Liver (tissue), 9 donors: ENCODE data around the gene KHNYN. TPM values are rescaled to one million over a fixed set of nuclear protein-coding genes. Genes with fewer than 3 reads are reported as not detected.

Source experiments
- DNase-seq: peaks from one replicate; pipeline ENCODE4 v3.0.0-alpha.2; 2017; ENCODE audit warnings: low spot score
- H3K27ac ChIP-seq, 2 donors: one replicate each; pipeline ENCODE4 v1.7.0; 2013; ENCODE audit warnings: inconsistent platforms in 2 of 2, low read length in 2 of 2, control low read depth in 1 of 2, low read depth in 1 of 2, mild to moderate bottlenecking in 1 of 2
- H3K27me3 ChIP-seq, 4 donors: one replicate each; pipeline versions ENCODE4 v1.6.1 to v1.7.0; 2013; ENCODE audit warnings: low read length in 3 of 4, inconsistent platforms in 1 of 4, mild to moderate bottlenecking in 1 of 4, moderate library complexity in 1 of 4; ENCODE audit not compliant: control insufficient read depth in 4 of 4, insufficient read depth in 4 of 4
- H3K36me3 ChIP-seq, 4 donors: one replicate each; pipeline versions ENCODE4 v1.6.1 to v1.7.0; 2013; ENCODE audit warnings: low read length in 3 of 4, mild to moderate bottlenecking in 3 of 4, low read depth in 1 of 4, moderate library complexity in 1 of 4; ENCODE audit not compliant: control insufficient read depth in 4 of 4, insufficient read depth in 3 of 4
- H3K4me1 ChIP-seq, 4 donors: one replicate each; pipeline versions ENCODE4 v1.6.1 to v1.7.0; 2013; ENCODE audit warnings: low read length in 3 of 4, mild to moderate bottlenecking in 3 of 4, moderate library complexity in 1 of 4; ENCODE audit not compliant: control insufficient read depth in 4 of 4, insufficient read depth in 4 of 4
- H3K4me3 ChIP-seq, 3 donors: one replicate each; pipeline versions ENCODE4 v1.6.1 to v1.7.0; 2013; ENCODE audit warnings: low read length in 3 of 3, control low read depth in 1 of 3, low read depth in 1 of 3, mild to moderate bottlenecking in 1 of 3
- H3K9ac ChIP-seq, 2 donors: one replicate each; pipeline ENCODE4 v1.7.0; 2013; ENCODE audit warnings: low read length in 2 of 2, mild to moderate bottlenecking in 2 of 2, moderate library complexity in 2 of 2, control low read depth in 1 of 2, low read depth in 1 of 2
- H3K9me3 ChIP-seq, 4 donors: one replicate each; pipeline versions ENCODE4 v1.6.1 to v1.7.0; 2013; ENCODE audit warnings: low read length in 3 of 4; ENCODE audit not compliant: control insufficient read depth in 4 of 4
- EGR1 ChIP-seq, 2 donors: IDR thresholded peaks; 2 replicates each; pipeline ENCODE4 v1.6.1; 2016 to 2018; ENCODE audit warnings: antibody characterized with exemption in 2 of 2, low read depth in 2 of 2
- FOXA1 ChIP-seq: IDR thresholded peaks from 2 replicates; pipeline ENCODE4 v1.6.1; 2016; ENCODE audit warnings: antibody characterized with exemption
- FOXA2 ChIP-seq: IDR thresholded peaks from 2 replicates; pipeline ENCODE4 v1.6.1; 2016; ENCODE audit warnings: antibody characterized with exemption
- GABPA ChIP-seq, 2 donors: IDR thresholded peaks in 1 of 2; conservative IDR thresholded peaks in 1 of 2; 2 replicates each; pipeline ENCODE4 v1.6.1; 2016; ENCODE audit warnings: antibody characterized with exemption in 2 of 2, mild to moderate bottlenecking in 1 of 2, moderate library complexity in 1 of 2
- HNF4A ChIP-seq, 2 donors: conservative IDR thresholded peaks; 2 replicates each; pipeline ENCODE4 v1.6.1; 2016; ENCODE audit warnings: antibody characterized with exemption in 2 of 2, mild to moderate bottlenecking in 2 of 2
- HNF4G ChIP-seq: IDR thresholded peaks from 2 replicates; pipeline ENCODE4 v1.6.1; 2016; ENCODE audit warnings: antibody characterized with exemption
- JUND ChIP-seq, 2 donors: IDR thresholded peaks; 2 replicates each; pipeline ENCODE4 v1.6.1; 2016; ENCODE audit warnings: antibody characterized with exemption in 2 of 2
- NR2F2 ChIP-seq: IDR thresholded peaks from 2 replicates; pipeline ENCODE4 v1.6.1; 2016; ENCODE audit warnings: antibody characterized with exemption
- RAD21 ChIP-seq, 2 donors: IDR thresholded peaks; 2 replicates each; pipeline ENCODE4 v1.6.1; 2016; ENCODE audit warnings: antibody characterized with exemption in 2 of 2, mild to moderate bottlenecking in 2 of 2
- RXRA ChIP-seq, 2 donors: IDR thresholded peaks; 2 replicates each; pipeline ENCODE4 v1.6.1; 2017 to 2018; ENCODE audit warnings: antibody characterized with exemption in 2 of 2, mild to moderate bottlenecking in 1 of 2
- SP1 ChIP-seq: IDR thresholded peaks from 2 replicates; pipeline ENCODE4 v1.6.1; 2018; ENCODE audit warnings: antibody characterized with exemption, mild to moderate bottlenecking
- TAF1 ChIP-seq: conservative IDR thresholded peaks from 2 replicates; pipeline ENCODE4 v1.6.1; 2016; ENCODE audit warnings: antibody characterized with exemption, mild to moderate bottlenecking
- YY1 ChIP-seq: IDR thresholded peaks from 2 replicates; pipeline ENCODE4 v1.6.1; 2016; ENCODE audit warnings: antibody characterized with exemption, mild to moderate bottlenecking
- WGBS: extraction: QIAGEN DNeasy Blood & Tissue Kit; methylation state at CpG from one replicate; pipeline ENCODE4 v1.1.7; 2013; 5-methylcytosine and 5-hydroxymethylcytosine counted together
- polyA plus RNA-seq, 2 donors: library from polyadenylated mRNA; stranded (reverse) in 1 of 2; unstranded in 1 of 2; fragments of 200-250 nt in 1 of 2; fragments of >200 nt in 1 of 2; fragmentation: Nextera tagmentation in 1 of 2; extraction: Ambion mirVana in 1 of 2; gene quantifications; one replicate each; pipeline versions ENCODE4 v1.2.1 to v1.2.3, GENCODE V29; 2013 to 2015
- total RNA-seq, 2 donors: library from RNA; depleted of rRNA; stranded (reverse); fragments of >200 nt; gene quantifications; one replicate each; pipeline ENCODE4 v1.2.3, GENCODE V29; 2014
- TF ChIP-seq, protein P1 (sequence below): fragments of 150-350 bp; IDR thresholded peaks from 2 replicates; pipeline ENCODE4 v1.5.1; 2017; ENCODE audit warnings: improper control_type of control experiment, low read depth, low read length; ENCODE audit not compliant: missing input control
- TF ChIP-seq, protein P2 (sequence below): IDR thresholded peaks from 2 replicates; pipeline ENCODE4 v1.6.1; 2016; ENCODE audit warnings: antibody characterized with exemption
- TF ChIP-seq, protein P3 (sequence below): IDR thresholded peaks from 2 replicates; pipeline ENCODE4 v1.6.1; 2016; ENCODE audit warnings: antibody characterized with exemption
- TF ChIP-seq, protein P4 (sequence below): IDR thresholded peaks from 2 replicates; pipeline ENCODE4 v1.6.1; 2016; ENCODE audit warnings: antibody characterized with exemption
- TF ChIP-seq, protein P5 (sequence below): IDR thresholded peaks from 2 replicates; pipeline ENCODE4 v1.6.1; 2016; ENCODE audit warnings: antibody characterized with exemption, mild to moderate bottlenecking
- donor health status: healthy.
- donor health status: healthy.
- donor health status: healthy.
- donor health status: healthy.
- donor health status: healthy.

KHNYN gene
- total and polyA plus RNA-seq, 4 donors: 3.0 to 40.3 (median 24.6) TPM

DNA sequence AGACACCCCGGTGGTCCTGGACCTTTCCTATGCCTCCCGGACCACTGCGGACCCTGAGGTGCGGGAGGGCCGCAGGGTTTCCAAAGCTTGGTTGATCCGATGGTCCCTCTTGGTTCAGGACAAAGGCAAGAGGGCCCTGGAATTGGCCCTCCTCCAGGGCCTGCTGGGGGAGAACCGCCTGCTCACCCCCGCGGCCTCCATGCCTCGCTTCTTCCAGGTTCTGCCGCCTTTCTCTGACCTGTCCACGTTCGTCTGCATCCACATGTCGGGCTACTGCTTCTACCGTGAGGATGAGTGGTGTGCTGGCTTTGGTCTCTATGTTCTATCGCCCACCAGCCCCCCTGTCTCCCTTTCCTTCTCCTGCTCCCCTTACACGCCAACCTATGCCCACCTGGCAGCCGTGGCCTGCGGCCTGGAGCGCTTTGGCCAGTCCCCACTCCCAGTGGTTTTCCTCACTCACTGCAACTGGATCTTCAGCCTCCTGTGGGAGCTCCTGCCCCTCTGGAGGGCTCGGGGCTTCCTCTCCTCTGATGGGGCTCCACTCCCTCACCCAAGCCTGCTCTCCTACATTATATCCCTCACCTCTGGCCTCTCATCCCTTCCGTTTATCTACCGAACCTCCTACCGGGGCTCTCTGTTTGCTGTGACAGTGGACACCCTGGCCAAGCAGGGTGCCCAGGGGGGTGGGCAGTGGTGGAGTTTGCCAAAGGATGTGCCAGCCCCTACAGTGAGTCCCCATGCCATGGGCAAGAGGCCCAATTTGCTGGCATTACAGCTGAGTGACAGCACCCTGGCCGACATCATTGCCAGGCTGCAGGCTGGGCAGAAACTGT, 14.1 kb upstream of the KHNYN start:
- Histone ChIP-seq H3K36me3 (peaks cover 0 to 9% (median 3%) of the 10 kb centered on the region in 4 donors), H3K4me1 (peaks cover 0 to 16% (median 7%) of the 10 kb centered on the region in 4 donors), H3K9me3 (no peaks in the 10 kb centered on the region), H3K4me3 (no peak overlapping the region), H3K27ac (no peak overlapping the region), H3K9ac (no peak overlapping the region), H3K27me3 (no peaks in the 10 kb centered on the region)
- 93% methylated on average over 25 of the region's 25 CpGs for WGBS
- DNase-seq: no peak
- TF ChIP-seq RXRA (IDR thresholded peaks at IDR 0.05) (no peak), TAF1 (no peak), RAD21 (IDR thresholded peaks at IDR 0.05) (no peak), SP1 (no peak), FOXA1 (no peak), YY1 (no peak), FOXA2 (no peak), NR2F2 (no peak), GABPA (IDR thresholded peaks at IDR 0.05 in 1 of 2, conservative IDR thresholded peaks at IDR 0.05 in 1 of 2) (no peak), HNF4A (conservative IDR thresholded peaks at IDR 0.05) (no peak), JUND (IDR thresholded peaks at IDR 0.05) (no peak), EGR1 (IDR thresholded peaks at IDR 0.05; ENCODE audit: low read depth in 2 of 2) (no peak), HNF4G (no peak)
- TF ChIP-seq, protein P1, sequence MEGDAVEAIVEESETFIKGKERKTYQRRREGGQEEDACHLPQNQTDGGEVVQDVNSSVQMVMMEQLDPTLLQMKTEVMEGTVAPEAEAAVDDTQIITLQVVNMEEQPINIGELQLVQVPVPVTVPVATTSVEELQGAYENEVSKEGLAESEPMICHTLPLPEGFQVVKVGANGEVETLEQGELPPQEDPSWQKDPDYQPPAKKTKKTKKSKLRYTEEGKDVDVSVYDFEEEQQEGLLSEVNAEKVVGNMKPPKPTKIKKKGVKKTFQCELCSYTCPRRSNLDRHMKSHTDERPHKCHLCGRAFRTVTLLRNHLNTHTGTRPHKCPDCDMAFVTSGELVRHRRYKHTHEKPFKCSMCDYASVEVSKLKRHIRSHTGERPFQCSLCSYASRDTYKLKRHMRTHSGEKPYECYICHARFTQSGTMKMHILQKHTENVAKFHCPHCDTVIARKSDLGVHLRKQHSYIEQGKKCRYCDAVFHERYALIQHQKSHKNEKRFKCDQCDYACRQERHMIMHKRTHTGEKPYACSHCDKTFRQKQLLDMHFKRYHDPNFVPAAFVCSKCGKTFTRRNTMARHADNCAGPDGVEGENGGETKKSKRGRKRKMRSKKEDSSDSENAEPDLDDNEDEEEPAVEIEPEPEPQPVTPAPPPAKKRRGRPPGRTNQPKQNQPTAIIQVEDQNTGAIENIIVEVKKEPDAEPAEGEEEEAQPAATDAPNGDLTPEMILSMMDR: no peak
- TF ChIP-seq, protein P2, sequence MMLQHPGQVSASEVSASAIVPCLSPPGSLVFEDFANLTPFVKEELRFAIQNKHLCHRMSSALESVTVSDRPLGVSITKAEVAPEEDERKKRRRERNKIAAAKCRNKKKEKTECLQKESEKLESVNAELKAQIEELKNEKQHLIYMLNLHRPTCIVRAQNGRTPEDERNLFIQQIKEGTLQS: no peak
- TF ChIP-seq, protein P3, sequence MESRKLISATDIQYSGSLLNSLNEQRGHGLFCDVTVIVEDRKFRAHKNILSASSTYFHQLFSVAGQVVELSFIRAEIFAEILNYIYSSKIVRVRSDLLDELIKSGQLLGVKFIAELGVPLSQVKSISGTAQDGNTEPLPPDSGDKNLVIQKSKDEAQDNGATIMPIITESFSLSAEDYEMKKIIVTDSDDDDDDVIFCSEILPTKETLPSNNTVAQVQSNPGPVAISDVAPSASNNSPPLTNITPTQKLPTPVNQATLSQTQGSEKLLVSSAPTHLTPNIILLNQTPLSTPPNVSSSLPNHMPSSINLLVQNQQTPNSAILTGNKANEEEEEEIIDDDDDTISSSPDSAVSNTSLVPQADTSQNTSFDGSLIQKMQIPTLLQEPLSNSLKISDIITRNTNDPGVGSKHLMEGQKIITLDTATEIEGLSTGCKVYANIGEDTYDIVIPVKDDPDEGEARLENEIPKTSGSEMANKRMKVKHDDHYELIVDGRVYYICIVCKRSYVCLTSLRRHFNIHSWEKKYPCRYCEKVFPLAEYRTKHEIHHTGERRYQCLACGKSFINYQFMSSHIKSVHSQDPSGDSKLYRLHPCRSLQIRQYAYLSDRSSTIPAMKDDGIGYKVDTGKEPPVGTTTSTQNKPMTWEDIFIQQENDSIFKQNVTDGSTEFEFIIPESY: no peak
- TF ChIP-seq, protein P4, sequence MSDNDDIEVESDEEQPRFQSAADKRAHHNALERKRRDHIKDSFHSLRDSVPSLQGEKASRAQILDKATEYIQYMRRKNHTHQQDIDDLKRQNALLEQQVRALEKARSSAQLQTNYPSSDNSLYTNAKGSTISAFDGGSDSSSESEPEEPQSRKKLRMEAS: no peak
- TF ChIP-seq, protein P5, sequence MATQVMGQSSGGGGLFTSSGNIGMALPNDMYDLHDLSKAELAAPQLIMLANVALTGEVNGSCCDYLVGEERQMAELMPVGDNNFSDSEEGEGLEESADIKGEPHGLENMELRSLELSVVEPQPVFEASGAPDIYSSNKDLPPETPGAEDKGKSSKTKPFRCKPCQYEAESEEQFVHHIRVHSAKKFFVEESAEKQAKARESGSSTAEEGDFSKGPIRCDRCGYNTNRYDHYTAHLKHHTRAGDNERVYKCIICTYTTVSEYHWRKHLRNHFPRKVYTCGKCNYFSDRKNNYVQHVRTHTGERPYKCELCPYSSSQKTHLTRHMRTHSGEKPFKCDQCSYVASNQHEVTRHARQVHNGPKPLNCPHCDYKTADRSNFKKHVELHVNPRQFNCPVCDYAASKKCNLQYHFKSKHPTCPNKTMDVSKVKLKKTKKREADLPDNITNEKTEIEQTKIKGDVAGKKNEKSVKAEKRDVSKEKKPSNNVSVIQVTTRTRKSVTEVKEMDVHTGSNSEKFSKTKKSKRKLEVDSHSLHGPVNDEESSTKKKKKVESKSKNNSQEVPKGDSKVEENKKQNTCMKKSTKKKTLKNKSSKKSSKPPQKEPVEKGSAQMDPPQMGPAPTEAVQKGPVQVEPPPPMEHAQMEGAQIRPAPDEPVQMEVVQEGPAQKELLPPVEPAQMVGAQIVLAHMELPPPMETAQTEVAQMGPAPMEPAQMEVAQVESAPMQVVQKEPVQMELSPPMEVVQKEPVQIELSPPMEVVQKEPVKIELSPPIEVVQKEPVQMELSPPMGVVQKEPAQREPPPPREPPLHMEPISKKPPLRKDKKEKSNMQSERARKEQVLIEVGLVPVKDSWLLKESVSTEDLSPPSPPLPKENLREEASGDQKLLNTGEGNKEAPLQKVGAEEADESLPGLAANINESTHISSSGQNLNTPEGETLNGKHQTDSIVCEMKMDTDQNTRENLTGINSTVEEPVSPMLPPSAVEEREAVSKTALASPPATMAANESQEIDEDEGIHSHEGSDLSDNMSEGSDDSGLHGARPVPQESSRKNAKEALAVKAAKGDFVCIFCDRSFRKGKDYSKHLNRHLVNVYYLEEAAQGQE: no peak
